Hematopoietic multipotent progenitor cell treated with erythropoietin and hydrocortisone succinate and interleukin-3 and kit ligand, for 6 days (in vitro differentiated cells): Measurements from ENCODE around the gene MRPL51.
"Not testable (repeated sequence)": the region's sequence is repeated elsewhere in the genome, so short reads cannot be mapped to it uniquely, and the experiment has no call there.

Source experiments
- DNase-seq: peaks from one replicate; pipeline ENCODE4 v3.0.0-alpha.2; 2015

Gene MRPL51

DNA sequence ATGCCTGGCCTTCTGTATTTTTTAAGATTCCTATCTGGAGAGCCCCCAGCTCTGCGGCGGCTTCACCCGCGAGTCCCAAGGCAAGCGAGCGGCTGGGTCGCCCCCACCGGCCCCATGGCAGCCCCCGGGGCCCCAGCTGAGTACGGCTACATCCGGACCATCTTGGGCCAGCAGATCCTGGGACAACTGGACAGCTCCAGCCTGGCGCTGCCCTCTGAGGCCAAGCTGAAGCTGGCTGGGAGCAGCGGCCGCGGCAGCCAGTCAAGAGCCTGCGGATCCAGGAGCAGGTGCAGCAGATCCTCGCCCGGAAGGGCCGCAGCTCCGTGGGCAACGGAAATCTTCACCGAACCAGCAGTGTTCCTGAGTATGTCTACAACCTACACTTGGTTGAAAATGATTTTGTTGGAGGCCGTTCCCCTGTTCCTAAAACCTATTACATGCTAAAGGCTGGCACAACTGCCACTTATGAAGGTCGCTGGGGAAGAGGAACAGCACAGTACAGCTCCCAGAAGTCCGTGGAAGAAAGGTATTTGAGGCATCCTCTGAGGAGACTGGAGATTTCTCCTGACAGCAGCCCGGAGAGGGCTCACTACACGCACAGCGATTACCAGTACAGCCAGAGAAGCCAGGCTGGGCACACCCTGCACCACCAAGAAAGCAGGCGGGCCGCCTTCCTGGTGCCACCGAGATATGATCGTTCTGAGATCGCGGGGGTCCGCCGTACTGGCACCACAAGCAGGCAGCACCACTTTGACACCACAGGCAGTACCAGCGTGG is 15.3 kb downstream of the MRPL51 start:
- not testable (repeated sequence) for DNase-seq

DNA sequence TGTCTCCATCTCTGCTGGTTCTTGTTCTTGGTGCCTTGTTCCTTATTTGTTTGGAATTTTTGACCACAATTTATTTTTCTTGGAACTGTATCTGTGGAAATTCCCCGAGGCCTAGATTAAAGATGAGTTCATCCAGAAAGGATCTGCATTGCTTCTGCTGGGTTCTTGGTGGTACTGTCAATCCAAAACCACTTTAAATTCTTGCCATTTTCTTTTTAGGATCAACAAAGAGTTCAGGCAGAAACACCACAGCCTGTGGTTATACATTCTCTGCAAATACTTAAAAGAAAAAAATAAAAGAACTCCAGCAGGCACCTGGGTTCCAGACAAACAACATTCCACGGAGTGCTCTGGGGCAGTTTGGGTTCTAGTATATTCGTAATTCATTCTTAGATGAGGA is 16.6 kb downstream of the MRPL51 start:
- DNase-seq, result no peak

DNA sequence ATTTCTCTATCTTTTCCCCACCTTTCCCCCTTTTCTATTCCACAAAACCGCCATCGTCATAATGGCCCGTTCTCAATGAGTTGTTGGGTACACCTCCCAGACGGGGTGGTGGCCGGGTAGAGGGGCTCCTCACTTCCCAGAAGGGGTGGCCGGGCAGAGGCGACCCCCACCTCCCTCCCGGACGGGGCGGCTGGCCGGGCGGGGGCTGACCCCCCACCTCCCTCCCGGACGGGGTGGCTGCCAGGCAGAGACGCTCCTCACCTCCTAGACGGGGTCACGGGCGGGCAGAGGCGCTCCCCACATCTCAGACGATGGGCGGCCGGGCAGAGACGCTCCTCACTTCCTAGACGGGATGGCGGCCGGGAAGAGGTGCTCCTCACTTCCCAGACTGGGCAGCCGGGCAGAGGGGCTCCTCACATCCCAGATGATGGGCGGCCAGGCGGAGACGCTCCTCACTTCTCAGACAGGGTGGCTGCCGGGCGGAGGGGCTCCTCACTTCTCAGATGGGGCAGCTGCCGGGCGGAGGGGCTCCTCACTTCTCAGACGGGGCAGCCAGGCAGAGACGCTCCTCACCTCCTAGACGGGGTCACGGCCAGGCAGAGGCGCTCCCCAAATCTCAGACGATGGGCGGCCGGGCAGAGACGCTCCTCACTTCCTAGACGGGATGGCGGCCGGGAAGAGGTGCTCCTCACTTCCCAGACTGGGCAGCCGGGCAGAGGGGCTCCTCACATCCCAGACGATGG is 17.7 kb downstream of the MRPL51 start:
- DNase-seq, result not testable (repeated sequence)

DNA sequence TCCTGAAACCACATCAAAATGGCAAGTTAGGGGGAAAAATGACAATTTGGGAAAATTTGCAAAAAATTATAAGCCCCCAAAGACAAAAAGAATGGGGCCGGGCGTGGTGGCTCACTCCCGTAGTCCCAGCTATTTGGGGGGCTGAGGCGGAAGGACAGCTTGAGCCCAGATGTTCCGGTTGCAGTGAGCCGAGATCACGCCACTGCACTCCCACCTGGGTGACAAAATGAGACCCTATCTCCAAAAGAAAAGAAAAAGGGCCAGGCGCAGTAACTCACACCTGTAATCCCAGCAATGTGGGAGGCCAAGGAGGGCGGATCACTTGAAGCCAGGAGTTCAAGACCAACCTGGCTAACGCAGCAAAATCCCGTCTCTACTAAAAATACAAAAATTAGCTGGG is 20.6 kb downstream of the MRPL51 start:
- no peak for DNase-seq

DNA sequence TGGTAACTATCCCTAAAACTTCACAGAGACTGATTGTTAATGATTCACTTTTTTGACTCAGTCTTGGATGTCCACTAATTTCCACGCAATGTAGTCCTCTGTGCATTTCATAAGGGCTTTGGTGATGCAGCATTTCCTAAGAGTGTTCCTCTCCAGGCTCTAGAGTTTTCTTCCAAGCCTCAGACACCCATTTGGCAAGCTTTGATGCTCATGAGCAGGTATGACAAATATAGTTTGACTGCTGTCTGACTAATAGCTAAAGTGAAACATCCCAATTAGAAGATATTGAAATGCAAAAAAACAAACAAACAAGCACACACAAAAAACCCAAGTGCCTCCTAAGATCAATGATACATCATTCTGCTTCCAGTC is 21.1 kb downstream of the MRPL51 start:
- DNase-seq, result no peak

DNA sequence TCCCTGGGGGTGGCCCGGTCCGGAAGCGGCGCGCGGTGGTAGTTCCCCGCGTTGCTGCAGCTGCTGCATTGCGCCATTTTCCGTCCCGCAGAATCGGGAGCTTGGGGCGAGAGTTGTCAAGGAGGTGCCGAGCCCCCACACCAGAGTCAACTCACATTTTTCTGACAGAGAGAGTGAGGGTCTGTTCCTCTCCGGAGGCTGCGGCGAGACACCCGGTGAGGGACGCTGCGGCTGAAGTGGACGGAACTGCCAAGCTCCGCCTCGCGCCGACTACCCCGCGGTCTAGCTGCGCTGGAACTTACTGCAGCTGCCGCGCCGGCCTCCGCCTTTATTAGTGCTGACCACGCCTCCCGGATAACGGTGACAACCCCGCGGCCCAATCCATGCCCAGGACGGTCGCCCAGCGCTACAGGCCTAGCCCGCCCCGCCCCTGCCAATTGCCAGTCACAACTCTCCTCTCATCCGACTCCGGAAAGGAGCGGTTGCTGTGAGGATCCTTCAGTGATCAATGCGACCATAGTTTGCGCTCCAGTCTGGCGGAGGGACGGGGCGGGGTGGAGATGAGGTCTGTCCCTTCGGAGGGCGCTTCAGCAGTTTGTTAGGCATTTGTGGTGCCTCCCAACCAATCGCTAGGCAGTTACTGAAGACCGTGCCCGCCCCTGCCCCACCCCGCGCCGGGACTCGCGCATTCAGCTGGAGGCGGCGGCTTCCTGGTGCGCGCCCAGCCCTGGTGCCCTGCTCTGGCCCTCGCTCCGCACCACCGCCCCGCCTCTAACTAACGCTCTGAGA is 22.5 kb downstream of the MRPL51 start, which contains the start of gene VAMP1:
TSS of gene VAMP1 (minus strand) at position 303 of the 789 bp plus-strand sequence. CDS start at position 157, 146 bp downstream.
- peak; percentile 99 for DNase-seq

DNA sequence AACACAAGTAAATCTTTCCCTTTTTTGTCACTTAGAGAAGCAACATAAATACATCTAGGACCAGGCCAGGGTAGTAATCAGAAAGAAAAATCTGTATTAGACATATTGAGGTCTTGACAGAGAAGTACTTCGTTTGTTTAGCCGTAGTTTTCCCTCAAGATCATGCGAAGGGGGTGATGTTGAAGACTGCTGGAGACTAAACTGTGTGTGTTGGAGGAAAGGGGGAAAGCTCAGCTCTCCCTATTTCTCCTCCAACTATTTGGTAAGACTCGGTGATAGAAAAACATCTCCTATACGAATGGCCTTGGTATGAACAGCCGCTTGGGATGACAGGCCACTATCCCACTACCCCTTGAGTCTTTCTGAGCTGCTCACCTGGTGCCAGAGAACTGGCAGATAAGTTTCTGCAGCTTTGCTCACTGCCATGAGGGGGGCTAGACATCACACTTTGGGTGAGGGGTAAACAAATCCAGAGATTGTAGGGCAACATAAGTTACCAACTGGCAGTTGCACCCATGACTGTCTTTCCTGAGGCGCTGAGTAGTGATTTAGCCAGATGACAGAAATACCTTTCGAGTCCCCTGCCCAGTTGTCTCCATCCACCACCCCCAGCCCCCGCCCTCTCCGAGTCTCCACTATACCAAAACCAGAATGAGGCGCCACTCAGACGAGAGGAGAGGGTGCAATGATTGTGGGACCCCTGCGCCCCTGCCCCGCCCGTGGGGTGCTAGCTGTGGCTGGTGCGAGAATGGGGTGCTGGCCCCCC is 23.3 kb downstream of the MRPL51 start:
- no peak for DNase-seq

DNA sequence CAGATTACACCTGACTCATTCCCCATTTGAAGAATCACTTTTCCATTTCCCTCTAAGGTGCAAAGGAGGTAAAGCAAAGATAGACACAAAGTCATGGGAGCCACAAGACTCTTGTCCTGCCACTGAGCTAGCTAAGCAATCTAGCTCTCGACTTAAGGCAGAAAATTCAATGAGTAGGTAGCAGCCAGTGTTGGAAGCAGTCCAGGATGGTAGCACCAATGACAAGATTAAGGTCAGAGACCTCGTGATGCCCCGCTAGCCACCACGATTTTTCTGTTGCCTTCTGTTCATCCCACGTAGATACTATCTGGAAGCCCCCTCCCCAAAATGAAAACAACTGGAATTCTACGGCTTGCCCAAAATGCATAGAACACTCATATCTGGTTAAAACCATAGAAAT is 24.0 kb downstream of the MRPL51 start:
- DNase-seq, result peak; percentile 61

DNA sequence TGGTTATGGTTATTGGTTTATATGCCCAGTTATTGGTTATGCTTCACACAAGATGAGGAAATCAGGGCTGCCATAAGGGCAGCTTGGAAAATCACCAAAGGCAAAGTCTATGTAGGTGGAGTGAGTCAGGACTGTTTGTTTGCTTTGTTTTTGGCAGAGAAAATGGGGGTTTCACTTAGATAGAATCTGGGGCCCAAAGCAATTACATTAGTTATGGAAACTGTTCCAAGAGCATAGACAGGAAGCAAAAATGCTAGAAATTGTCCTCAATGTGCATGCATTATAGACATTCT is 24.8 kb downstream of the MRPL51 start:
- no peak for DNase-seq

DNA sequence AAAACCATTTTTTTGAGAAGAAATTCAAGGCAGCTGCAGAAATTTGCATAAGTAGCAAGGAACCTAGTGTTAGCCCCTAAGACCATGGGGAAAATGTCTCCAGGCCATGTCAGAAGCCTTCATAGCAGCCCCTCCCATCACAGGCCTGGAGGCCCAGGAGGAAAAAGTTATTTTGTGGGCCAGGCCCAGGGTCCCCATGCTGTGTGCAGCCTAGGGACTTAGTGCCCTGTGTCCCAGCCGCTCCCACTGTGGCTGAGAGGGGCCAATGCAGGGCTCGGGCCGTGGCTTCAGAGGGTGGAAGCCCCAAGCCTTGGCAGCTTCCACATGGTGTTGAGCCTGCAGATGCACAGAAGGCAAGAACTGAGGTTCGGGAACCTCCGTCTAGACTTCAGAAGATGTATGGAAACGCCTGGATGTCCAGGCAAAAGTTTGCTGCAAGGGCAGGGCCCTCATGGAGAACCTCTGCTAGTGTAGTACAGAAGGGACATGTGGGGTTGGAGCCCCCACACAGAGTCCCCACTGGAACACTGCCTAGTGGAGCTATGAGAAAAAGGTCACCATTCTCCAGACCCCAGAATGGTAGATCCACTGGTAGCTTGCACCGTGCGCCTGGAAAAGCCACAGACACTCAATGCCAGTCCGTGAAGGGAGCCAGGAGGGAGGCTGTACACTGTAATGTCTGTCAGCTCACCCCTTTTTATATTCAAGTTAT is 25.3 kb downstream of the MRPL51 start:
- DNase-seq, result not testable (repeated sequence)

DNA sequence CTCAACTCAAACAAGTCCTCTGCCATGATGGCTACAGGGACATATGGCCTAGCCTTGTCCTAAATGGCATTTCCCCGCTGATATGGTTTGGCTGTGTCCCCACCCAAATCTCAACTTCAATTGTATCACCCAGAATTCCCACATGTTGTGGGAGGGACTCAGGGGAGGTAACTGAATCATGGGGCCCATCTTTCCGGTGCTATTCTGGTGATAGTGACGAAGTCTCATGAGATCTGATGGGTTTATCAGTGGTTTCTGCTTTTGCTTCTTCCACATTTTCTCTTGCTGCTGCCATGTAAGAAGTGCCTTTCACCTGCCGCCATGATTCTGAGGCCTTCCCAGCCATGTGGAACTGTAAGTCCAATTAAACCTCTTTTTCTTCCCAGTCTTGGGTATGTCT is 26.3 kb downstream of the MRPL51 start:
- DNase-seq, result not testable (repeated sequence)

DNA sequence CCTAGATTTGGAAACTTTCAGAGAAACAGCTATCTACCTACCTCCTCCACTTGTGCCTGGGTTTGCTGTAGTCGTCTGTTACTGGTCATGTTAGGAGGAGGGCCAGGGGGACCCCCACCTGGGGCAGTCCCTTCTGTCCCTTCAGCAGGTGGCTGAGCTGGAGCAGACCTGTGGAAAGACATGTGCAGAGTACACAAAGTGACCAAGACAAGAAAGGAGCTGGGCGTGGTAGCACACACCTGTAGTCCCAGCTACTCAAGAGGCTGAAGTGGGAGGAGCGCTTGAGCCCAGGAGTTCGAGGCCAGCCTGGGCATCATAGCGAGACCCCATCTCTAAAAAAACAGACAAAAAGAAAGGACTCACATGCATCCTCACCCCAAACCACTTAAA is 26.9 kb downstream of the MRPL51 start:
- DNase-seq, result no peak

DNA sequence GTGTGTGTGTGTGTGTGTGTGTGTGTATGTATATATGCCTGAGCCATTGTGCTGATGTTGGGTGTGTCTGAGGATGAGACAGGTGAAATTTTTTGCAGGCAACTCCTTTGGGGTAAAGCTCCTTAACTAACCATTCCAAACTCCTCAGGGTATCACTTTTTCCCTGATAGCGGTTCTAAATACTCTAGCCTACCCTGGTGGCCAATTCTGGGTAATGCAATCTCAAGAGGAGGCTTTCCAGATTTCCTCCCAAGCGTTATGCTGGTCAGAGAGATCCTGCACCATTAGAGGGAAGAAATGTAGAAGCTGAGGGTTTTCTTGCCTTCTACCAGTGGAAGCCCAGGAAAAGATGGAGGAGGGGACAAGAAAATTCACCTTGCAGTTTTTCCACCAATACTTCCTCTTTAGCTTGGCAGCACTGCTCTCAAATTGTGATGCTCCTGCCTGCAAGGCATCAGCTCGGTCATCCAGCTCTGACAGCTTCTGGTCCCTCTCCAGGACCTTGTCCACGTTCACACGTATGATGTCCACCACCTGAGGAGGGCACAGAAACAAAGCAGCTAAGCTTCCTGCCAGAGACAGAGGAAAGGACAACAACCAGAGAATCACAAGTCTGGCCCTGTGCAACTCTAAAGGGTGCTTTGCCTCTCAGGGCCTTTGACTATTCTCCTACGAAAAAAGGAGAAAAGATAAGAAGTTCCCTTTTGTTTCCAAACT is 27.4 kb downstream of the MRPL51 start:
- peak; percentile 86 for DNase-seq

DNA sequence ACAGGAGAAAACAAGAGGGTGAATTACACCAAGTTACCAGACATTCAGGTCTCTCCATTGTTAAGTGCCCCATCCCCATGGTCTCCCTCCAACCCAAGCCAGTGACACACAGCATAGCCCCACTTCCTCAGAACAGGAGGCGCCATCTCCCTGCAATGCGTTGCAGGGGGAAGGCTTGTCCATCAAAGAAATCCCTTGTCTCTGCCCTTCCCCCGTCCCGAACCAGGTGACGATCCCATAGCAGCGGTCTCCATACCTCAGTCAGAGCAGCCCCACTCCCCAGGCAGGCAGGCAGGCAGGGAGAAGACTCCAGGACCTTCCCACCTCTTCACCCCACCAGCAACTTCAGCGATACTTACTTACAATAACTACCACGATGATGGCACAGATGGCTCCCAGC is 28.5 kb downstream of the MRPL51 start:
- no peak for DNase-seq

DNA sequence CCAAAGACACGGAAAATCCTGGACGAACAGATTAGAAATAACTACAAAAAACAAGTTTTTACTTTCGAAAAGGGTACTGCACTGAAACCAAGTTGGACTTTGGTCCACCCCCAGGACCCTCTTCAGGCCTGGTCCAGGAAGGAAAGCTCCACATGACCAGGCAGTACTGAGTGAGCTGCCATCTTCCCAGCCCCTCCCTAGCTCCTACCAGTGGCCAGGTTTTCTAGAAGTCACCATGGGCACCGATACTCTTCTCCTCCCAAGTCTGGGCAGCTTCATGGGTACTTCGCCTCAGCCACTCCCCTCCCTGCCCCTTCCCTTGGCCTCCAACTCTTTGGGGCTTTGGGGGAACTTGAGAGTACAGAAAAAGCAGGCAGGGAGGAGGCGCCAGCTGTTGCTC is 29.2 kb downstream of the MRPL51 start:
- DNase-seq, result no peak

DNA sequence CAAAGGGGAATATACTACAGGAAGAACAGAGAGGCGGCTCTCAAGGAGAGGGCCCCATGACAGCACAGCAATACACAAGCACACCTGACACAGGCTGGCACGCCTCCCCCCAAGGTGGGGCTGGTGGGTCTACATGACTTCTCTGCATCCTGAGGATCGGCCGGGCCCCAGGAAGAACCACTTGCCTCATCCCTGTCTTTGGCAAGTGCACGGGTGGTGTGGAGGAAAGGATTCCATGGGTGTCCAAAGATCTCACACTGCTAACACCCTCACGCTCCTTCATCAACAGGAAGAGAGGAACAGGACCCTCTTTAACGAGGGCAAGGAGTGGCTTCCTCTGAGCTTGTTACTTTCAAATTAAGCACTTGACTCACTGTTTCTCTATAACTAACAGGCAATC is 29.8 kb downstream of the MRPL51 start:
- DNase-seq, result no peak

DNA sequence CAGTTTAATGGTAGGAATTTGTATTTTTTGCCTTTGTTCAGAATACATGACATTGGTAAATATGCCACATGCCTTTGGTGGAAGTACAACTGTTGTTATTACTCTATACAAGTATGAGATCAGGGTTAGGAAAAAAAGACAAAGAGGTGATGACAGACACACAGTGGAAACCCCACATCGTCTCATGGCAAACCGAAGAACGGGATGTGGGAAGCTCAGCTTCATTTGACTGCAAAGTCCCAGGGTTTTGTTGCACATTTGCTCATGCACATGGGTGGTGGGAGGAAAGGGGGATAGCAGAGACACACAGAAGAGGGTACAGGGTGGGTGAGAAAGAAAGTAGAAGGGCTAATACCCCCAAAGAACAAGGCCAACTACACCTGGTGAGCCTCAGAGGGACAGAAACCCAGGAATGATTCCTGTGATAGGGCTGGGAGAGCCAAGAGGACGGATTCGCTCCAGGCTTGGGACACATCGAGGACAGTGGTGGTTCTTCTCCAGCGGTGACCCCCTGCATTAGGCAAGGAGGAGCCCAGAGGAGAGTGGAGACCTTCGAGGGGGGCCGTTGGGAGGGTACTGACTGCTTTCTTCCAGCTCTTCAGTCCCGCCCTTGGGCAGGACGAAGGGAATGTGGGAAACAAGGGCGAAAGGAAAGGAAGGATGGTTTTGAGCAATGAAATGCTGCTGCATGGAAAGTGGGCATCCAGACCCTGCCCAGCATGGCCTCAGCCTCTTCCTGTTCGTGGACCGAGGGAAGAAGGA is 30.6 kb downstream of the MRPL51 start:
- no peak for DNase-seq

DNA sequence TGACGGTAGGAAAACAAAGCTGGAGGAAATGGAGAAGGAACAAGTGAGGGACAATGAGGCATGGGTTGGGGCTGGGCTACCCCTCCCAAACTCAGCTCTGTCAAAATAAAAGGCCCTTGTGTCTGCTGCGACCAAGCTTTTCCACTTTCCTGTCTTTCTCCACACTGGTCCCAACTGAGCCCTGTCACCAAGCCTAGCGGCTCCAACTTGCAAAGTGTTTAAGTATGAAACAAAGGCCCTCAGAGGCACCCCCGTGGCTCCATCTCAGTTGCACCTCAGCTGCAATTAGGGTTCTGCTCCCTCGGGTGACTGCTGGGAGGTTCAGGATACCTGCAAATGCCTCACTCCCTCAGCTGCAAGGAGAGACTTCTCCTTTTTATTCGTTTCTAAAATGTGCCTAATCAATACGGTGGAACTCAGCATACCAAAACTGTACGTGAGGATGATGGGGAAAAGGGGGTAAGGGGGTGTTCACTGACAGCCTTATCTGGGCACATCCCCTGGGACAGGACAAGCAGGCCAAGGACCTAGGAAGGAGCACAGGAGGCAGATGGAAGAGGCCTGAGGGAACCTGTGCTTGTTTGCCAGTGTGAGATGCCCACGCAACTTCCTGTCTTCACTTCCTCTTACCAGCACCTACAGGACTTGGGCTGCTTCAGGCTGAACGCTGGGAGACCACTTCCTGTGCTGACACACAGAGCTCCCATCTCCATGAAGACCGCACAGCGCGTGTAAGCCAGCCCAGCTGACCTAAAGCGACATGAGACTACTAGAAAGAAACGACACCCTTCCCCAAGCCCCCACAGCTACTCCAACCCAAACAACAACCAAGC is 31.4 kb downstream of the MRPL51 start:
- peak; percentile 88 for DNase-seq

DNA sequence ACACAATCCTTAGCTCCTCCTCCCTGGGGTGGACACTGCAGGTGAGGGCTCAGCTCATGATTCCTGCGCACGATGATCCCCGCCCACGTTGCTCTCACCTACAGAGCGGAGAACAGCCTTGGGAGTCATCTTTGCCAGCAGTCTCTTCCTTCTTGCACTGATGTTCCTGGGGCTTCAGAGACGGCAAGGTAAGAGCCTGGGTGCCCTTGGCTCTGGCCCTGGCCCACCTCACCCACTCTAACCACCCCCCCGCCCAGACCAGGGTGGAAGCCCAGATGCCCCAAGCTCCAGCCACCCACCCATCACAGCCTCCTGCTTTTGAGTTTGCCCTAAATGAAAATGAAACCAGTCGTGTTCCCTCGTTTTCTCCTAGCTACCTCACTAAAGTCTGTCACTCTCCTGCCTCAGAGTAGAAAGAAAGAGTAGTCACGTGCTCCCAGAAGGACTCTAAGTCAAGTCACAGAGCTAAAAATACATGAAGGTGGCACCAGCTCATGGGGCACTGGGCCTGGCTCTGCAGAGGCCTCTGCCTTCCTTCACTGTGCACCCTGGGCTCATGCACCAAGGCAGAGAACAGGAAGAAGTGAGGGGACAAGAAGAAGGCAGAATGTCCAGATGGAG is 32.2 kb downstream of the MRPL51 start:
- no peak for DNase-seq

DNA sequence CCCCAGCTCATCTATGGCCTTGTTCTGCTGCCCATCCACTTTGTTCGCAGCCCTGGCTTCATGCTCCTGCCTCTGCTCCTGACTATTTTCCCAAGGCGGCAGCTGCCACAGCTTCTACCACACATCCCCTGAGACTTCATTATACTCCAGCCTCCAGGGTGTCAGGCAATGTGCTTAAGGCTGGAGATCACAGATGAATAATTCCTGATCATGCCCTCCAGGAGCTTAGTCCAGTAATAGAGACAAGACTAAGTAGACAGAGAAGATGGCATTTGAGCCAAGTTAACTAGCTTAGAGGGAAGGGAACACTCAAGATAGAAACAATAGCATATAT is 34.1 kb downstream of the MRPL51 start:
- no peak for DNase-seq
